Measurements from ENCODE around the gene TMEM222. TPM values are rescaled to one million over a fixed set of nuclear protein-coding genes. Genes with fewer than 3 reads are reported as not detected.

TMEM222 gene
- total and polyA plus RNA-seq, 10 of the 15 experiments (the other 5 are each of a cell fraction or from before 2014, with no cell fraction given): 3.8 to 43.5 (median 35.4) TPM

DNA sequence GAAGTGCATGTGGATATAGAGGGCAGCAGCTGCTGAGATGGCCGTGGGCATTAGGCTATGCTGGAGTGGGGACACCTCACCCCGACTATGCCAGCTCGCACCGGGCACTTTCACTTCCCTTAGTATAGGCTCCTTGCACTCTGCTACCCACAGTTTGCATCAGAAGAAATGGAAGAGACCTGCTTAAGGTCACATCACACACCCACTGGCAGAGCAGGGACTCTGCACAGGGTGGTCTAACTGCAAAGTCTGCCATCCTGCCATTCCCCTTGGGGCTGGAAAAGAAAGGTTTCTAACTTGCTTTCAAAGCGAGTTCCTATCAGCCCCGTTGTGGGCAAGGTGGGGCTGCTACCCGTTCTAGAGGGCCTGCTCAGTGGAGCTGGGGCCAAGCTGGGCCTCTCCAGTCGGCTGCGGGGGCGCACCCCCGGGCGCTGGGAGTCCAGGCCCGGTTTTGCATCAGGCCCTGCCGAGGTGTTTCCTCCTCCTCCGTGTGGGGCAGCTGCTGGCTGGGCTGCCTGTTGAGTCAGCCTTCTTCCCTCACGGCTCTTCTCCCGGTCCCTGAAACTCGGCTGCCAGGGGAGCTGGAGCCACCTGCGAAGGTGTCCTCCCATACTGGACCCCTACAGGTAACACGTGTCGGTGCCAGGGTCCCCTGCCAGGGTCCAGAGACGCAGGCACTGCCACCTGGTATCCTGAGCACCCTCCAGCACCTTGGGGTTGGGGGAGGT is 19.7 kb downstream of the TMEM222 start, which contains the start of gene SYTL1:
Gene SYTL1, plus strand, starts transcription at position 498 of the 728 bp plus-strand sequence. CDS start 3,313 bp downstream, outside the sequence.
- Histone ChIP-seq H3K9ac (ENCODE audit: control insufficient read depth, insufficient read depth, low read length) (peak within 1 kb of the TSS; percentile 79), H3K36me3 (ENCODE audit: control insufficient read depth in 2 of 2, insufficient read depth in 2 of 2, low read length in 1 of 2) (no peaks in the 10 kb centered on the region), H3K27ac (ENCODE audit: control insufficient read depth, insufficient read depth) (peak within 1 kb of the TSS; percentile 73), H3K79me2 (ENCODE audit: control insufficient read depth, insufficient read depth, low read length) (peaks cover 5% of the 10 kb centered on the region), H3K27me3 (replicated peaks in 1 of 2; ENCODE audit: control insufficient read depth in 2 of 2, insufficient read depth in 2 of 2, low read length in 1 of 2) (no peaks in the 10 kb centered on the region), H4K20me1 (ENCODE audit: control insufficient read depth, insufficient read depth) (no peaks in the 10 kb centered on the region), H3K4me3 (peak within 1 kb of the TSS; percentile 72), H3K9me3 (replicated peaks; ENCODE audit: control insufficient read depth, insufficient read depth, low read length) (no peaks in the 10 kb centered on the region), H3K4me2 (ENCODE audit: control insufficient read depth, insufficient read depth) (peak within 1 kb of the TSS; percentile 80), H2AFZ (ENCODE audit: control insufficient read depth, low read depth, low read length) (peak within 1 kb of the TSS; percentile 74), H3K4me1 (ENCODE audit: control insufficient read depth, insufficient read depth, low read length) (peaks cover 33% of the 10 kb centered on the region)
- no TSS peak for BruUV-seq (replicated peaks)
- in situ Hi-C loops (cut with MboI): no loop called here
- ChIA-PET POLR2A (interaction anchor here (0.6 to 2.2 kb wide), 4 partner anchors 19 to 1297 kb away, joined by 3 to 6 read pairs (median 4); no protein-coding TSS in a partner anchor), CTCF (interaction anchor here (0.7 to 3.5 kb wide), 11 partner anchors 9 to 215 kb away, joined by 3 to 23 read pairs (median 4); partner anchors contain the start of gene MAP3K6), RAD21 (ENCODE audit: unreplicated experiment) (interaction anchor here (0.9 to 1.2 kb wide), 3 partner anchors 9 to 54 kb away, joined by 3 read pairs; no protein-coding TSS in a partner anchor), SMC1A (ENCODE audit: uncharacterized antibody, unreplicated experiment) (interaction anchor here (0.8 to 1.5 kb wide), 5 partner anchors 9 to 215 kb away, joined by 3 to 6 read pairs (median 4); no protein-coding TSS in a partner anchor)
- WGBS (ENCODE audit: insufficient coverage, insufficient replicate concordance, low lambda C conversion rate, missing lambda C conversion rate): 3% methylated on average over 22 of the region's 22 CpGs
- no peak for DNase-seq (ENCODE audit: low read depth, low spot score)
- ATAC-seq: peak; percentile 85
- no peak for FAIRE-seq
- intact Hi-C loops (cut with micrococcal nuclease; ENCODE audit: unreplicated experiment): no loop called here
- TF ChIP-seq CUX1 (IDR thresholded peaks at IDR 0.05; ENCODE audit: insufficient replicate concordance, low read depth, low read length): no peak
- TF ChIP-seq MTA2 (IDR thresholded peaks at IDR 0.05; ENCODE audit: low read depth): peak; percentile 25; the same call in 1 of the 2 replicates
- no peak for TF ChIP-seq ATF2 (IDR thresholded peaks at IDR 0.05; ENCODE audit: low read length)
- 0 out of 2 replicates have a peak, but pooled peaks have one; percentile 47 for TF ChIP-seq GATAD2B (conservative IDR thresholded peaks at IDR 0.05; ENCODE audit: low read depth)
- TF ChIP-seq, protein P1, sequence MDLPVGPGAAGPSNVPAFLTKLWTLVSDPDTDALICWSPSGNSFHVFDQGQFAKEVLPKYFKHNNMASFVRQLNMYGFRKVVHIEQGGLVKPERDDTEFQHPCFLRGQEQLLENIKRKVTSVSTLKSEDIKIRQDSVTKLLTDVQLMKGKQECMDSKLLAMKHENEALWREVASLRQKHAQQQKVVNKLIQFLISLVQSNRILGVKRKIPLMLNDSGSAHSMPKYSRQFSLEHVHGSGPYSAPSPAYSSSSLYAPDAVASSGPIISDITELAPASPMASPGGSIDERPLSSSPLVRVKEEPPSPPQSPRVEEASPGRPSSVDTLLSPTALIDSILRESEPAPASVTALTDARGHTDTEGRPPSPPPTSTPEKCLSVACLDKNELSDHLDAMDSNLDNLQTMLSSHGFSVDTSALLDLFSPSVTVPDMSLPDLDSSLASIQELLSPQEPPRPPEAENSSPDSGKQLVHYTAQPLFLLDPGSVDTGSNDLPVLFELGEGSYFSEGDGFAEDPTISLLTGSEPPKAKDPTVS (IDR thresholded peaks at IDR 0.05; ENCODE audit: low read depth, low read length): no peak
- no peak for TF ChIP-seq RAD51 (IDR thresholded peaks at IDR 0.05)
- 0 out of 2 replicates have a peak, but pooled peaks have one; percentile 8 for TF ChIP-seq IRF4 (IDR thresholded peaks at IDR 0.05; ENCODE audit: low read depth, low read length)
- no peak for TF ChIP-seq ZNF207 (IDR thresholded peaks at IDR 0.05; ENCODE audit: borderline replicate concordance)
- TF ChIP-seq MTA3 (IDR thresholded peaks at IDR 0.05; ENCODE audit: borderline replicate concordance, low read length): peak; percentile 52; the same call in 1 of the 2 replicates
- TF ChIP-seq CREM (IDR thresholded peaks at IDR 0.05; ENCODE audit: low read depth): no peak
- TF ChIP-seq, protein P2, sequence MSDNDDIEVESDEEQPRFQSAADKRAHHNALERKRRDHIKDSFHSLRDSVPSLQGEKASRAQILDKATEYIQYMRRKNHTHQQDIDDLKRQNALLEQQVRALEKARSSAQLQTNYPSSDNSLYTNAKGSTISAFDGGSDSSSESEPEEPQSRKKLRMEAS (IDR thresholded peaks at IDR 0.05; ENCODE audit: low read depth, low read length): 0 out of 2 replicates have a peak, but pooled peaks have one; percentile 29
- TF ChIP-seq IKZF2 (IDR thresholded peaks at IDR 0.05): peak; percentile 33 to 44; a peak in 1 of 4 replicates
- peak; percentile 65 for TF ChIP-seq SPI1 (IDR thresholded peaks at IDR 0.05; ENCODE audit: borderline replicate concordance, insufficient read depth, low read depth, low read length)
- TF ChIP-seq LARP7 (IDR thresholded peaks at IDR 0.05): no peak

All from GM12878 (cell line).